Naive thymus-derived CD4-positive, alpha-beta T cell (primary cell): Measurements from ENCODE around the gene TNFSF13. TPM values are rescaled to one million over a fixed set of nuclear protein-coding genes. Genes with fewer than 3 reads are reported as not detected.

Source experiments
- ATAC-seq: fragments of 150-1000 bp; cut with Tn5 transposase; 2 replicates; pipeline ENCODE4 v1.10.0; 2021; ENCODE audit warnings: mild to moderate bottlenecking, moderate library complexity
- CTCF ChIA-PET: fragments of 350-600 bp; sonication (Branson Sonifier 250); formaldehyde crosslinking; loops from one replicate; lab custom pipeline; 2021; ENCODE audit warnings: antibody characterized with exemption; lab: Charles Lee
- POLR2A ChIA-PET: fragments of 350-600 bp; sonication (Branson Sonifier 250); formaldehyde crosslinking; loops from one replicate; lab custom pipeline; 2021; ENCODE audit warnings: antibody characterized with exemption, inconsistent platforms; lab: Charles Lee
- DNase-seq, 9 donors: peaks; one replicate each; pipeline versions ENCODE4 v3.0.0 to v3.0.0-alpha.2; 2020 to 2022; ENCODE audit warnings: mixed read lengths in 1 of 9
- H3K27ac ChIP-seq: one replicate; pipeline ENCODE4 v1.7.0; 2013; ENCODE audit warnings: mild to moderate bottlenecking, low read depth, low read length, moderate library complexity
- H3K27me3 ChIP-seq, 2 donors: one replicate each; pipeline ENCODE4 v1.7.0; 2013; ENCODE audit warnings: low read length in 2 of 2, mild to moderate bottlenecking in 2 of 2, moderate library complexity in 2 of 2; ENCODE audit not compliant: control insufficient read depth in 2 of 2, insufficient read depth in 2 of 2
- H3K36me3 ChIP-seq, 3 experiments: 1 replicate in 2 of 3; 2 replicates in 1 of 3; pipeline ENCODE4 v1.7.0; 2013; ENCODE audit warnings: low read length in 3 of 3, mild to moderate bottlenecking in 3 of 3, moderate library complexity in 1 of 3; ENCODE audit not compliant: insufficient read depth in 3 of 3, control insufficient read depth in 2 of 3
- H3K4me1 ChIP-seq, 2 donors: one replicate each; pipeline ENCODE4 v1.7.0; 2013; ENCODE audit warnings: low read length in 2 of 2, mild to moderate bottlenecking in 2 of 2, moderate library complexity in 1 of 2; ENCODE audit not compliant: control insufficient read depth in 2 of 2, insufficient read depth in 2 of 2
- H3K4me3 ChIP-seq: 2 replicates; pipeline ENCODE4 v1.7.0; 2013; ENCODE audit warnings: mild to moderate bottlenecking, low read length
- H3K9me3 ChIP-seq, 3 experiments: 1 replicate in 2 of 3; 2 replicates in 1 of 3; pipeline ENCODE4 v1.7.0; 2013; ENCODE audit warnings: low read length in 3 of 3; ENCODE audit not compliant: control insufficient read depth in 2 of 3
- H3K27ac Mint-ChIP-seq, 9 donors: one replicate each; pipeline ENCODE4 v1.8.0; 2020 to 2022; ENCODE audit warnings: mixed read lengths in 9 of 9, mild to moderate bottlenecking in 8 of 9, moderate library complexity in 5 of 9, inconsistent platforms in 2 of 9
- H3K27me3 Mint-ChIP-seq, 5 donors: one replicate each; pipeline ENCODE4 v1.8.0; 2021 to 2022; ENCODE audit warnings: mixed read lengths in 5 of 5, mild to moderate bottlenecking in 1 of 5
- H3K36me3 Mint-ChIP-seq, 5 donors: one replicate each; pipeline ENCODE4 v1.8.0; 2020 to 2022; ENCODE audit warnings: mixed read lengths in 5 of 5, mild to moderate bottlenecking in 3 of 5, inconsistent platforms in 1 of 5
- H3K4me1 Mint-ChIP-seq, 7 donors: one replicate each; pipeline ENCODE4 v1.8.0; 2020 to 2022; ENCODE audit warnings: mixed read lengths in 7 of 7, mild to moderate bottlenecking in 3 of 7, inconsistent platforms in 1 of 7
- H3K4me3 Mint-ChIP-seq, 10 donors: one replicate each; pipeline ENCODE4 v1.8.0; 2020 to 2022; ENCODE audit warnings: mild to moderate bottlenecking in 10 of 10, mixed read lengths in 10 of 10, moderate library complexity in 6 of 10, inconsistent platforms in 2 of 10
- H3K9me3 Mint-ChIP-seq, 11 donors: one replicate each; pipeline ENCODE4 v1.8.0; 2020 to 2022; ENCODE audit warnings: mixed read lengths in 11 of 11, mild to moderate bottlenecking in 4 of 11, inconsistent platforms in 1 of 11, moderate library complexity in 1 of 11
- intact Hi-C, 2 donors: fragments of 100-400 bp; cut with micrococcal nuclease; formaldehyde crosslinking; loops; one replicate each; pipeline ENCODE4 v1.15.1; 2023
- polyA plus RNA-seq, 2 donors: library from polyadenylated mRNA; unstranded; fragments of 300-500 nt; fragmentation: Illumina TruSeq; gene quantifications; one replicate each; pipeline ENCODE4 v1.2.3, GENCODE V29; 2021
- total RNA-seq, 6 experiments: library from RNA in 5 of 6; stranded (reverse) in 5 of 6; gene quantifications; 1 replicate in 5 of 6; 2 replicates in 1 of 6; pipeline ENCODE4 v1.2.3 and lab custom pipeline; 2021 to 2026

TNFSF13 gene
- total and polyA plus RNA-seq, 7 experiments from 2014 or later = 1.1 to 45.6 (median 3.2) TPM

- ChIA-PET CTCF (interaction anchor here (1.0 to 6.1 kb wide), 19 partner anchors 7 to 224 kb away, joined by 3 to 86 read pairs (median 11); partner anchors contain the start of genes MPDU1, TNFSF12, TP53 and WRAP53), POLR2A (interaction anchor here (0.6 to 3.9 kb wide), 18 partner anchors 12 to 345 kb away, joined by 3 to 45 read pairs (median 8); partner anchors contain the start of genes FXR2, MPDU1, POLR2A and SOX15)
- peak overlapping the region; percentile 92 for H3K27ac ChIP-seq
- peak overlapping the region; percentile 29 to 97 (median 93) for H3K4me3 Mint-ChIP-seq
- no peaks in the 10 kb centered on the region for H3K9me3 ChIP-seq
- ATAC-seq = no peak
- H3K36me3 Mint-ChIP-seq = peaks cover 0 to 31% (median 10%) of the 10 kb centered on the region in 5 donors
- H3K36me3 ChIP-seq = peaks cover 0 to 16% (median 0%) of the 10 kb centered on the region in 3 experiments
- peak in 1 of 9 donors; percentile 6 for DNase-seq
- H3K9me3 Mint-ChIP-seq = no peaks in the 10 kb centered on the region
- intact Hi-C loops = loop anchor here in 1 of 2 donors (1.0 kb wide), 1 partner anchor 203 kb away; no protein-coding TSS in a partner anchor
- H3K4me3 ChIP-seq = no peak overlapping the region
- peaks cover 0 to 2% (median 0%) of the 10 kb centered on the region in 5 donors for H3K27me3 Mint-ChIP-seq
- peaks cover 17 to 64% of the 10 kb centered on the region in 2 donors for H3K4me1 ChIP-seq
- no peaks in the 10 kb centered on the region for H3K27me3 ChIP-seq
- H3K4me1 Mint-ChIP-seq = peaks cover 46 to 68% (median 58%) of the 10 kb centered on the region in 7 donors
- H3K27ac Mint-ChIP-seq = peak overlapping the region; percentile 49 to 100 (median 95)
Measured at GRCh38 chr17:7559320-7560171, 996 bp downstream of the TNFSF13 start.

GRCh38 chr17:7560172-7561027 lies 1.9 kb downstream of the TNFSF13 start:
- peaks cover 0 to 2% (median 0%) of the 10 kb centered on the region in 5 donors for H3K27me3 Mint-ChIP-seq
- Histone ChIP-seq H3K27ac (peak overlapping the region; percentile 92), H3K4me1 (peaks cover 17 to 58% of the 10 kb centered on the region in 2 donors), H3K36me3 (peaks cover 4 to 24% (median 6%) of the 10 kb centered on the region in 3 experiments), H3K27me3 (no peaks in the 10 kb centered on the region), H3K9me3 (no peaks in the 10 kb centered on the region), H3K4me3 (peak overlapping the region; percentile 96)
- peak; percentile 44 for ATAC-seq
- intact Hi-C loops = loop anchor here (1.0 kb wide), 22 partner anchors 8 to 308 kb away; partner anchors contain the start of genes ELP5 (in 2 of the 2), POLR2A (in 2 of the 2), EIF5A (in 1 of the 2) and FXR2 (in 1 of the 2)
- DNase-seq = peak in 6 of 9 donors; percentile 27 to 69 (median 44)
- CTCF ChIA-PET = interaction anchor here (0.5 to 6.1 kb wide), 33 partner anchors 8 to 254 kb away, joined by 3 to 86 read pairs (median 5); partner anchors contain the start of genes MPDU1, PLSCR3, SOX15 and TNFSF12
- peaks cover 37 to 60% (median 53%) of the 10 kb centered on the region in 7 donors for H3K4me1 Mint-ChIP-seq
- peak overlapping the region; percentile 90 to 100 (median 96) for H3K27ac Mint-ChIP-seq
- POLR2A ChIA-PET = interaction anchor here (0.6 to 3.9 kb wide), 25 partner anchors 8 to 205 kb away, joined by 3 to 45 read pairs (median 8); partner anchors contain the start of genes FXR2, MPDU1, POLR2A and SOX15
- peak overlapping the region; percentile 87 to 97 (median 93) for H3K4me3 Mint-ChIP-seq
- H3K9me3 Mint-ChIP-seq = no peaks in the 10 kb centered on the region
- H3K36me3 Mint-ChIP-seq = peaks cover 0 to 26% (median 8%) of the 10 kb centered on the region in 5 donors

- H3K4me1 Mint-ChIP-seq = peaks cover 33 to 55% (median 49%) of the 10 kb centered on the region in 7 donors
- intact Hi-C loops = loop anchor here (1.0 kb wide), 22 partner anchors 9 to 309 kb away; partner anchors contain the start of genes ELP5 (in 2 of the 2), POLR2A (in 2 of the 2), EIF5A (in 1 of the 2) and FXR2 (in 1 of the 2)
Measured at GRCh38 chr17:7561028-7561575, 2.6 kb downstream of the TNFSF13 start.

GRCh38 chr17:7561589-7562207 lies 3.1 kb downstream of the TNFSF13 start, which contains the start of gene SENP3:
Gene SENP3, plus strand, starts transcription at chr17:7561919. Its CDS starts 1,158 bp downstream, at chr17:7563077.
- peaks cover 17 to 54% of the 10 kb centered on the region in 2 donors for H3K4me1 ChIP-seq

More at GRCh38 chr17:7561028-7561575, 2.6 kb downstream of the TNFSF13 start:
- peak overlapping the region; percentile 90 to 100 (median 96) for H3K27ac Mint-ChIP-seq
- DNase-seq (peak; percentile 60 to 86 (median 71)), ATAC-seq (peak; percentile 76)
- no peaks in the 10 kb centered on the region for H3K27me3 ChIP-seq
- peak overlapping the region; percentile 92 for H3K27ac ChIP-seq
- ChIA-PET POLR2A (interaction anchor here (0.6 to 3.9 kb wide), 26 partner anchors 9 to 205 kb away, joined by 3 to 45 read pairs (median 7); partner anchors contain the start of genes FXR2, MPDU1, POLR2A and SOX15), CTCF (interaction anchor here (0.5 to 6.1 kb wide), 37 partner anchors 9 to 278 kb away, joined by 3 to 86 read pairs (median 5); partner anchors contain the start of genes MPDU1, PLSCR3, SOX15 and TNFSF12)
- no peaks in the 10 kb centered on the region for H3K9me3 ChIP-seq
- H3K27me3 Mint-ChIP-seq = peaks cover 0 to 2% (median 0%) of the 10 kb centered on the region in 5 donors
- peak overlapping the region; percentile 87 to 97 (median 93) for H3K4me3 Mint-ChIP-seq
- peaks cover 6 to 31% (median 9%) of the 10 kb centered on the region in 3 experiments for H3K36me3 ChIP-seq
- peak overlapping the region; percentile 96 for H3K4me3 ChIP-seq
- H3K9me3 Mint-ChIP-seq = no peaks in the 10 kb centered on the region
- H3K36me3 Mint-ChIP-seq = peaks cover 0 to 23% (median 4%) of the 10 kb centered on the region in 5 donors
- peaks cover 17 to 54% of the 10 kb centered on the region in 2 donors for H3K4me1 ChIP-seq

More at GRCh38 chr17:7561589-7562207, 3.1 kb downstream of the TNFSF13 start, which contains the start of gene SENP3:
- Histone ChIP-seq H3K9me3 (no peaks in the 10 kb centered on the region), H3K4me3 (peak within 1 kb of the TSS; percentile 96), H3K36me3 (peaks cover 6 to 37% (median 9%) of the 10 kb centered on the region in 3 experiments), H3K27ac (peak within 1 kb of the TSS; percentile 92), H3K27me3 (no peaks in the 10 kb centered on the region)
- H3K27me3 Mint-ChIP-seq = peaks cover 0 to 2% (median 0%) of the 10 kb centered on the region in 5 donors
- peaks cover 28 to 50% (median 45%) of the 10 kb centered on the region in 7 donors for H3K4me1 Mint-ChIP-seq
- peak; percentile 90 for ATAC-seq
- no peaks in the 10 kb centered on the region for H3K9me3 Mint-ChIP-seq
- DNase-seq = peak; percentile 86 to 97 (median 90)
- intact Hi-C loops = loop anchor here (1.0 kb wide), 22 partner anchors 9 to 309 kb away; partner anchors contain the start of genes ELP5 (in 2 of the 2), POLR2A (in 2 of the 2), EIF5A (in 1 of the 2) and FXR2 (in 1 of the 2)
- H3K27ac Mint-ChIP-seq = peak within 1 kb of the TSS; percentile 90 to 100 (median 96)
- peak within 1 kb of the TSS; percentile 87 to 98 (median 94) for H3K4me3 Mint-ChIP-seq
- POLR2A ChIA-PET = interaction anchor here (0.6 to 3.9 kb wide), 21 partner anchors 9 to 209 kb away, joined by 3 to 45 read pairs (median 8); partner anchors contain the start of genes FXR2, MPDU1, POLR2A and TMEM102
- CTCF ChIA-PET = interaction anchor here (0.5 to 6.1 kb wide), 26 partner anchors 8 to 279 kb away, joined by 3 to 86 read pairs (median 6); partner anchors contain the start of genes MPDU1, SOX15, TNFSF12 and TP53
- H3K36me3 Mint-ChIP-seq = peaks cover 0 to 19% (median 4%) of the 10 kb centered on the region in 5 donors
